Natural killer cell (primary cell): Measurements from ENCODE around the gene LRWD1. TPM values are rescaled to one million over a fixed set of nuclear protein-coding genes. Genes with fewer than 3 reads are reported as not detected.
A peak's percentile ranks its signal among the peaks of the same experiment; 100 is the strongest.

Source experiments
- ATAC-seq, 3 donors: fragments of 150-1000 bp in 2 of 3; fragments of 200-7000 bp in 1 of 3; cut with Tn5 transposase; 1 replicate in 1 of 3; 2 replicates in 2 of 3; pipeline ENCODE4 v1.10.0; 2021; ENCODE audit warnings: mild to moderate bottlenecking in 2 of 3, moderate library complexity in 2 of 3
- DNase-seq, 2 donors: peaks; one replicate each; pipeline versions ENCODE4 v3.0.0 to v3.0.0-alpha.2; 2013 to 2021; ENCODE audit warnings: mixed read lengths in 1 of 2
- H3K27ac ChIP-seq: one replicate; pipeline ENCODE4 v1.5.1; 2013; ENCODE audit warnings: mild to moderate bottlenecking, low read length
- H3K27me3 ChIP-seq: one replicate; pipeline ENCODE4 v1.6.1; 2013; ENCODE audit warnings: low read length; ENCODE audit not compliant: control insufficient read depth, insufficient read depth
- H3K36me3 ChIP-seq: one replicate; pipeline ENCODE4 v1.6.1; 2013; ENCODE audit warnings: low read length; ENCODE audit not compliant: control insufficient read depth, insufficient read depth
- H3K4me1 ChIP-seq: one replicate; pipeline ENCODE4 v1.6.1; 2013; ENCODE audit warnings: low read length; ENCODE audit not compliant: control insufficient read depth, insufficient read depth
- H3K4me3 ChIP-seq: one replicate; pipeline ENCODE4 v1.5.1; 2013; ENCODE audit warnings: low read length
- H3K9me3 ChIP-seq: one replicate; pipeline ENCODE4 v1.6.1; 2013; ENCODE audit warnings: low read length; ENCODE audit not compliant: control insufficient read depth, insufficient read depth
- H3K27ac Mint-ChIP-seq, 2 donors: one replicate each; pipeline ENCODE4 v1.8.0; 2022; ENCODE audit warnings: mild to moderate bottlenecking in 2 of 2, mixed read lengths in 2 of 2, moderate library complexity in 1 of 2
- H3K27me3 Mint-ChIP-seq, 2 donors: one replicate each; pipeline ENCODE4 v1.8.0; 2022; ENCODE audit warnings: low read depth in 2 of 2, mixed read lengths in 2 of 2
- H3K36me3 Mint-ChIP-seq: one replicate; pipeline ENCODE4 v1.8.0; 2022; ENCODE audit warnings: mixed read lengths
- H3K4me1 Mint-ChIP-seq, 2 donors: one replicate each; pipeline ENCODE4 v1.8.0; 2022; ENCODE audit warnings: mixed read lengths in 2 of 2
- H3K4me3 Mint-ChIP-seq: one replicate; pipeline ENCODE4 v1.8.0; 2022; ENCODE audit warnings: mild to moderate bottlenecking, moderate library complexity, mixed read lengths
- H3K9me3 Mint-ChIP-seq, 2 donors: one replicate each; pipeline ENCODE4 v1.8.0; 2022; ENCODE audit warnings: mixed read lengths in 2 of 2
- CTCF ChIP-seq: fragments of 200-600 bp; IDR thresholded peaks from one replicate; pipeline ENCODE4 v1.8.0; 2022; ENCODE audit warnings: antibody characterized with exemption
- WGBS: methylation state at CpG from one replicate; pipeline ENCODE4 v1.1.7; 2013; ENCODE audit warnings: missing lambda C conversion rate; ENCODE audit not compliant: insufficient coverage; 5-methylcytosine and 5-hydroxymethylcytosine counted together
- intact Hi-C: fragments of 100-400 bp; cut with micrococcal nuclease; formaldehyde crosslinking; loops from one replicate; pipeline ENCODE4 v1.14.2; 2022
- total RNA-seq, 4 donors: library from RNA; stranded (reverse); fragments of 120-200 nt in 1 of 4; gene quantifications; one replicate each; pipeline versions ENCODE4 v1.2.3 to v1.2.4, GENCODE V29; 2013 to 2022

Gene LRWD1
- total RNA-seq, 3 donors from 2014 or later (not counting 1 experiment from before 2014, with no cell fraction given): 20.0 to 24.1 (median 20.4) TPM

- no peaks in the 10 kb centered on the region for H3K27me3 Mint-ChIP-seq
- no peaks in the 10 kb centered on the region for H3K36me3 Mint-ChIP-seq
- TF ChIP-seq CTCF: no peak
- no peak overlapping the region for H3K4me3 Mint-ChIP-seq
- DNase-seq (no peak), ATAC-seq (no peak)
- H3K27ac Mint-ChIP-seq: no peak overlapping the region
- Histone ChIP-seq H3K36me3 (peaks cover 12% of the 10 kb centered on the region), H3K9me3 (no peaks in the 10 kb centered on the region), H3K4me1 (peaks cover 3% of the 10 kb centered on the region), H3K27me3 (no peaks in the 10 kb centered on the region), H3K27ac (no peak overlapping the region), H3K4me3 (no peak overlapping the region)
- H3K9me3 Mint-ChIP-seq: no peaks in the 10 kb centered on the region
- H3K4me1 Mint-ChIP-seq: peaks cover 0 to 9% of the 10 kb centered on the region in 2 donors
- intact Hi-C loops: no loop called here
- WGBS: 97% methylated on average over 15 of the region's 15 CpGs
Measured at GRCh38 chr7:102449136-102449535, 15.6 kb upstream of the LRWD1 start.

DNA sequence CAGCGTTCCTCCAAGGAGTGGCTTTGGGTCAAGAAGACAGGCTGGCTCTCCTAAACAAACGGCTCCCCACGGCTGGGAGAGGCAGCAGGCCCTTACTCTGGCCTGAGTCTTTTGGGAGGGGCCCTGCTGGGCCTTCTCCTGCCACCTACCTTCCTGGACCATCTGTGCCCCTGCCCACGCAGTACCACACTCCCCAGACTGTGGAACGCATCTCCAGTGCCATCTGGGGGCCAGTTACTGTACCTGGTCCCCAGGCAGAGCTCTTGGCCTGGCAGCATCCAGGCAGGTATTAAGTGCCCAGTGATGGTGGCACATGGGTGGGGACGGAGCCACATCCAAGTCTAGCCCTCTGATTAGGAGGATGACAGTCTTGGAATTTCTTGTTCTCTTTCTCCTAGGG, 14.5 kb upstream of the LRWD1 start:
- peaks cover 11% of the 10 kb centered on the region for H3K36me3 ChIP-seq

GRCh38 chr7:102451371-102452054, 13.3 kb upstream of the LRWD1 start:
- intact Hi-C loops: no loop called here
- DNase-seq: no peak
- Histone ChIP-seq H3K4me3 (no peak overlapping the region), H3K36me3 (peaks cover 18% of the 10 kb centered on the region), H3K27me3 (no peaks in the 10 kb centered on the region), H3K4me1 (no peaks in the 10 kb centered on the region), H3K9me3 (no peaks in the 10 kb centered on the region), H3K27ac (no peak overlapping the region)
- Mint-ChIP-seq H3K36me3 (no peaks in the 10 kb centered on the region), H3K4me1 (peaks cover 0 to 4% of the 10 kb centered on the region in 2 donors), H3K9me3 (no peaks in the 10 kb centered on the region), H3K4me3 (no peak overlapping the region), H3K27me3 (no peaks in the 10 kb centered on the region), H3K27ac (no peak overlapping the region)
- WGBS: 92% methylated on average over 23 of the region's 23 CpGs
- TF ChIP-seq CTCF: no peak
- no peak for ATAC-seq

More for the DNA sequence above, 14.5 kb upstream of the LRWD1 start:
- ATAC-seq (peak; percentile 60 to 81 (median 75)), DNase-seq (peak in 1 of 2 donors; percentile 76)
- H3K9me3 Mint-ChIP-seq: no peaks in the 10 kb centered on the region
- peak; percentile 17 for TF ChIP-seq CTCF
- intact Hi-C loops: loop anchor here (1.0 kb wide), 1 partner anchor 46 kb away; no protein-coding TSS in a partner anchor
- H3K27me3 Mint-ChIP-seq: no peaks in the 10 kb centered on the region
- H3K4me1 Mint-ChIP-seq: peaks cover 0 to 9% of the 10 kb centered on the region in 2 donors
- H3K4me1 ChIP-seq: no peaks in the 10 kb centered on the region
- no peak overlapping the region for H3K4me3 Mint-ChIP-seq
- no peak overlapping the region for H3K27ac Mint-ChIP-seq
- no peak overlapping the region for H3K4me3 ChIP-seq
- no peaks in the 10 kb centered on the region for H3K36me3 Mint-ChIP-seq
- no peak overlapping the region for H3K27ac ChIP-seq
- H3K9me3 ChIP-seq: no peaks in the 10 kb centered on the region
- 66% methylated on average over 6 of the region's 6 CpGs for whole genome bisulfite sequencing
- no peaks in the 10 kb centered on the region for H3K27me3 ChIP-seq

- no peaks in the 10 kb centered on the region for H3K9me3 Mint-ChIP-seq
Measured at GRCh38 chr7:102452451-102452850, 12.3 kb upstream of the LRWD1 start.

More at GRCh38 chr7:102452451-102452850, 12.3 kb upstream of the LRWD1 start:
- H3K4me1 Mint-ChIP-seq: peaks cover 0 to 4% of the 10 kb centered on the region in 2 donors
- no peaks in the 10 kb centered on the region for H3K27me3 ChIP-seq
- peaks cover 19% of the 10 kb centered on the region for H3K36me3 ChIP-seq
- H3K36me3 Mint-ChIP-seq: no peaks in the 10 kb centered on the region
- ATAC-seq: no peak
- H3K27me3 Mint-ChIP-seq: no peaks in the 10 kb centered on the region
- H3K9me3 ChIP-seq: no peaks in the 10 kb centered on the region
- H3K27ac Mint-ChIP-seq: no peak overlapping the region
- no peak overlapping the region for H3K4me3 ChIP-seq
- no peak overlapping the region for H3K27ac ChIP-seq
- TF ChIP-seq CTCF: no peak
- no peak overlapping the region for H3K4me3 Mint-ChIP-seq
- 97% methylated on average over 6 of the region's 6 CpGs for WGBS
- no peak for DNase-seq
- no peaks in the 10 kb centered on the region for H3K4me1 ChIP-seq
- intact Hi-C loops: no loop called here
